ENCODE data around the gene NDUFS6. TPM values are rescaled to one million over a fixed set of nuclear protein-coding genes. Genes with fewer than 3 reads are reported as not detected.

Gene NDUFS6
- total and polyA plus RNA-seq, 2 of the 8 experiments (the other 6 are each of a cell fraction or from before 2014, with no cell fraction given), result 72.7 to 191 TPM

DNA sequence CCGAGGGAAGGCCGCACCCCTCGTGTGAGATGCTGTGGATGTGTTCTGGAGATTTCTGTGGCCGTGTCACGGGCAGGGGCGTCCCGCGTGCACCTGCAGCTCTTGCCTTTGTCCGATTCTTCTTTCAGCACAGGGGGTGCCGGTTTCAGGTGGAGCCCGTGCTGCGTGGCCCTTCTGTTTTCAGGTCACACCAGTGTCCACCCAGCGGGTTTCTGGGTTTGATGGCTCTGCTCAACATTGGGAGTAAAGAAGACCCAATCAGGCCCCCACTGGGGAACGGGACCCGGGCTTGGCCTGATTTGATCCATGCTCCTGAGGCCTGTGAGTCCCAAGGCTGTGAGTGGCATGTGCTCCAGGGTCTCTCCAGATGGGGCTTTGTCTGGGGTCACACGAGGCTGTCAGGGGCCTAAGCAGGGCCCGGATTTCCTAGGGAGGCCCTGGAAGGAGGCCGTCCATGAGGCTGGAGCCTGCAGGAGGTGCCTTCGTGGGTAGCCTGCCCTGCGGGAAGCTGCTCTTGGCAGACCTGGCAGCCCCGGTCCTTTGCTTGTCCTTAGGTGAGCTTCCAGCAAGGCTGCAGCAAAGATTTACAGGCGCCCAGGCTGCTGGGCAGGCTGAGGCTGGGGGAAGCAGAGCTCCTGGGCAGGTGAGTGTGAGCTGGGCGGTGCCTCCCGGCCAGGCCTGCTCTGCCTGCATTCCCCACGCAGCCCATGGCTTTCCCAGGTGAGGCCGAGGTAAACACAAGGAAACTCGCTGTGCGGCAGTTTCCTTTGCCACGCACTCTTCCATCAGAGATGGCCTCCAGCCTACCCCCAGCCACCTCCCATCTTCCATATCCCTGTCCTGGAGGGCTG lies 14.4 kb upstream of the NDUFS6 start:
- DNase-seq (ENCODE audit: low read depth in 1 of 2, low spot score in 2 of 2), result no peak
- no peaks in the 10 kb centered on the region for H3K36me3 ChIP-seq (ENCODE audit: control insufficient read depth in 2 of 4, insufficient read depth in 4 of 4, low read length in 3 of 4)
- WGBS, 2 experiments (ENCODE audit: extremely low coverage in 1 of 2, insufficient coverage in 1 of 2, insufficient read length in 1 of 2, insufficient replicate concordance in 2 of 2, low coverage in 1 of 2, low lambda C conversion rate in 2 of 2, missing lambda C conversion rate in 1 of 2), result 89% methylated on average over 29 of the region's 29 CpGs; no CpG with 5 or more reads in 1 of the 2 experiments
- TF ChIP-seq NRF1 (IDR thresholded peaks at IDR 0.05; ENCODE audit: low read depth, low read length), result no peak

More for the DNA sequence above, 14.4 kb upstream of the NDUFS6 start:
- Histone ChIP-seq H4K5ac (ENCODE audit: insufficient read length, low read depth, low read length) (no peak overlapping the region), H3K4me3 (ENCODE audit: extremely low read depth in 1 of 4, insufficient read depth in 2 of 4, low read depth in 3 of 4, low read length in 4 of 4) (no peak overlapping the region), H2BK15ac (ENCODE audit: low read length) (no peak overlapping the region), H2BK120ac (replicated peaks; ENCODE audit: low read depth, low read length) (no peak overlapping the region), H3K14ac (ENCODE audit: insufficient read length) (no peak overlapping the region), H2BK12ac (ENCODE audit: low read depth, low read length) (peak overlapping the region; percentile 50; the same call in 1 of the 2 replicates), H3K9ac (replicated peaks in 1 of 4; ENCODE audit: extremely low read depth in 1 of 4, low read depth in 3 of 4, low read length in 3 of 4) (no peak overlapping the region), H3K4me2 (ENCODE audit: insufficient read depth in 1 of 2, low read depth in 2 of 2, low read length in 2 of 2) (no peak overlapping the region), H2BK20ac (ENCODE audit: low read length) (no peak overlapping the region), H2AFZ (ENCODE audit: low read length) (no peak overlapping the region), H4K8ac (ENCODE audit: extremely low read depth, insufficient read depth, low read length) (peak overlapping the region; percentile 72; the same call in 1 of the 2 replicates), H2BK5ac (ENCODE audit: low read depth, low read length) (no peak overlapping the region), H4K91ac (replicated peaks; ENCODE audit: insufficient read length, low read length) (no peak overlapping the region), H4K20me1 (replicated peaks in 1 of 2; ENCODE audit: control insufficient read depth in 1 of 2, insufficient read depth in 2 of 2, low read length in 2 of 2) (peaks cover 0 to 3% of the 10 kb centered on the region in 2 experiments), H3K18ac (ENCODE audit: extremely low read depth, low read length) (no peak overlapping the region), H3K23ac (ENCODE audit: insufficient read length) (no peak overlapping the region), H3K9me3 (ENCODE audit: insufficient read depth in 2 of 2, low read depth in 1 of 2, low read length in 1 of 2) (no peaks in the 10 kb centered on the region), H3K27me3 (replicated peaks in 1 of 4; ENCODE audit: control insufficient read depth in 3 of 4, extremely low read depth in 1 of 4, insufficient read depth in 3 of 4, low read length in 3 of 4) (no peaks in the 10 kb centered on the region), H3K56ac (replicated peaks; ENCODE audit: insufficient read length, low read depth, low read length) (no peak overlapping the region), H3K27ac (ENCODE audit: low read depth, low read length) (no peak overlapping the region), H3K4ac (replicated peaks; ENCODE audit: insufficient read length, low read depth, low read length) (no peak overlapping the region), H2AK5ac (ENCODE audit: low read depth, low read length) (no peak overlapping the region), H3K23me2 (ENCODE audit: low read depth, low read length) (no peaks in the 10 kb centered on the region), H3K79me2 (ENCODE audit: control insufficient read depth in 1 of 2, insufficient read depth in 2 of 2, low read length in 2 of 2) (no peaks in the 10 kb centered on the region), H3K79me1 (ENCODE audit: low read depth, low read length) (no peaks in the 10 kb centered on the region), H3K4me1 (replicated peaks in 1 of 4; ENCODE audit: control insufficient read depth in 3 of 4, insufficient read depth in 4 of 4, low read length in 3 of 4) (peaks cover 0 to 15% (median 12%) of the 10 kb centered on the region in 4 experiments; a peak in 5 of 7 replicates)
- POLR2A ChIA-PET (ENCODE audit: partially characterized antibody), result interaction anchor here (1.1 to 1.2 kb wide), 2 partner anchors 14 kb away, joined by 3 to 4 read pairs; partner anchors contain the start of gene NDUFS6
- CTCF ChIA-PET (ENCODE audit: partially characterized antibody), result interaction anchor here (1.3 to 4.3 kb wide), 2 partner anchors 19 to 23 kb away, joined by 3 to 17 read pairs; no protein-coding TSS in a partner anchor
- FAIRE-seq, result no peak
